ENCODE data around the gene FKBP2.

The FKBP2 gene

DNA sequence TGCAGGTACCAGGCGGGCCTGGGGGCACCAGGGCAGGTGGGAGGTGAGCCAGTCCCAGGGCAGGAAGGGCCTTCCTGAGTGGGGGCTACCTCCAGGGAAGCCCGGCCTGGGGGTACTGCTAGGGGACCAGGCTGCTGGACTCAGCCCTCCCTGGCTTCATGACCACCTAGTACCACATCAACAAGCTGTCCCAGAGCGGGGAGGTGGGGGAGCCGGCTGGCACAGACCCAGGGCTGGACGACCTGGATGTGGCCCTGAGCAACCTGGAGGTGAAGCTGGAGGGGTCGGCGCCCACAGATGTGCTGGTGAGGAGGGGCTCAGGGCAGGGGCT is 21.6 kb upstream of the FKBP2 start:
- no peak for DNase-seq (ENCODE audit: low read depth in 3 of 3, low spot score in 1 of 3)

DNA sequence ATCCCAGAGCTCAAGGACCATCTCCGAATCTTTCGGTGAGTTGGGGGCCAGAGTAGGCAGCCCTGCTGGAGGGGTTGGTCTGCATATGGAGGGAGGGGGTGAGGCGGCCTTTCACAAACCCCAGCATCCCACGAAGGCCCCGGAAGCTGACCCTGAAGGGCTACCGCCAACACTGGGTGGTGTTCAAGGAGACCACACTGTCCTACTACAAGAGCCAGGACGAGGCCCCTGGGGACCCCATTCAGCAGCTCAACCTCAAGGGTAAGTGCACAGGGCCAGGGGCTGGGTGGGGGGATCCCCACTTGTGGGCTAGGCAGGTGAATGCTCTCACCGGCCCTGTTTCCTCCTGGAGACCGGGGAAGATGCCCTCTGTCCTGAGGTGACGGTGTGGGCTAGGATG is 21.1 kb upstream of the FKBP2 start:
- DNase-seq (ENCODE audit: low read depth in 3 of 3, low spot score in 1 of 3) = no peak

DNA sequence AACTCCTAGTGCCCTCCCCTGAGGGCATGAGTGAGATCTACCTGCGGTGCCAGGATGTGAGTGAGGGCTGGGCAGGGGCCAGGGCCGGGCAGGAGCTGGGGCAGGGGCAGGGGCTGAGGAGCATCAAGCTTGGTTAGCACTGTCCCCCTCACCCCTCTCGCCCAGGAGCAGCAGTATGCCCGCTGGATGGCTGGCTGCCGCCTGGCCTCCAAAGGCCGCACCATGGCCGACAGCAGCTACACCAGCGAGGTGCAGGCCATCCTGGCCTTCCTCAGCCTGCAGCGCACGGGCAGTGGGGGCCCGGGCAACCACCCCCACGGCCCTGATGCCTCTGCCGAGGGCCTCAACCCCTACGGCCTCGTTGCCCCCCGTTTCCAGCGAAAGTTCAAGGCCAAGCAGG is 20.6 kb upstream of the FKBP2 start:
- no peak for DNase-seq (ENCODE audit: low read depth in 3 of 3, low spot score in 1 of 3)

DNA sequence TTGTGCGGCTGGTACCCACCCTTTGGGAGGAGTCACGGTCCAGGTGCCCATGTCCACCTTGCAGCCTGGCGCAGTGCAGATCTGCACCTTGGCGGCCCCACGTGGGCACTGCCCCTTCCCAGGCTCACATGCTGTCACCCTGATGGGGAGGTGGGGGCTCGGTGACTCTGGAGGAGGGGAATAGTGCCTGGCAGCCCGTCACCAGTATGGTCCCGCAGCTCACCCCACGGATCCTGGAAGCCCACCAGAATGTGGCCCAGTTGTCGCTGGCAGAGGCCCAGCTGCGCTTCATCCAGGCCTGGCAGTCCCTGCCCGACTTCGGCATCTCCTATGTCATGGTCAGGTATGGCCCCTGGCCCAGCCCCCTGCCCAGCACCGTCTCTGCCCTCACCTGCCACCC is 20.1 kb upstream of the FKBP2 start:
- DNase-seq (ENCODE audit: low read depth in 3 of 3, low spot score in 1 of 3) = no peak

DNA sequence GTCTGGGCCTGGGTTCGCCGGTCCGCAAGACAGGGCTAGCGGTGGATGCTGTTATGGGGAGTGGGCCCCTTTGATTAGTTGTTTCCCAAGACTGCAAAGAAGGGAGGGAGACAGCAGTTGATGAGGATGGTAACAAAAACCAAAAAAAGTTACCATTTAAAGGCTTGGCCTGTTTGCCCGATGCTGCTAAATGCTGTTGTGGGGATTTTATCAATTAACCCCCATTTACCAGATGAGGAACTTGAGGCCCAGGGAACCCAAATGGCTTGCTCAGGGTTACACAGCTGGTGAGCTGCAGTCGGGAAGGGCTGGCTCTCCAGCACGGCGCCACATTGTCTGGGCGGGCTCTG is 18.3 kb upstream of the FKBP2 start:
- DNase-seq (ENCODE audit: low read depth in 3 of 3, low spot score in 1 of 3) = no peak

DNA sequence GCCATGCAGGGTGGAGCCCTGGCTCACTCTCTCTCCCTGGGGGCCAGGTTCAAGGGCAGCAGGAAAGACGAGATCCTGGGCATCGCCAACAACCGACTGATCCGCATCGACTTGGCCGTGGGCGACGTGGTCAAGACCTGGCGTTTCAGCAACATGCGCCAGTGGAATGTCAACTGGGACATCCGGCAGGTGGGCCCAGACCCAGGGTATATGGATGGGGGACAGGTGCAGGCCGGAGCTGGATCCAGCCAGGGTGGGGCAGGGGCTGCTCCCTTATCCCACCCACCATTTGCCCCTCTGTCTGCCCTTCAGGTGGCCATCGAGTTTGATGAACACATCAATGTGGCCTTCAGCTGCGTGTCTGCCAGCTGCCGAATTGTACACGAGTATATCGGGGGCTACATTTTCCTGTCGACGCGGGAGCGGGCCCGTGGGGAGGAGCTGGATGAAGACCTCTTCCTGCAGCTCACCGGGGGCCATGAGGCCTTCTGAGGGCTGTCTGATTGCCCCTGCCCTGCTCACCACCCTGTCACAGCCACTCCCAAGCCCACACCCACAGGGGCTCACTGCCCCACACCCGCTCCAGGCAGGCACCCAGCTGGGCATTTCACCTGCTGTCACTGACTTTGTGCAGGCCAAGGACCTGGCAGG is 17.8 kb upstream of the FKBP2 start:
- no peak for DNase-seq (ENCODE audit: low read depth in 3 of 3, low spot score in 1 of 3)

DNA sequence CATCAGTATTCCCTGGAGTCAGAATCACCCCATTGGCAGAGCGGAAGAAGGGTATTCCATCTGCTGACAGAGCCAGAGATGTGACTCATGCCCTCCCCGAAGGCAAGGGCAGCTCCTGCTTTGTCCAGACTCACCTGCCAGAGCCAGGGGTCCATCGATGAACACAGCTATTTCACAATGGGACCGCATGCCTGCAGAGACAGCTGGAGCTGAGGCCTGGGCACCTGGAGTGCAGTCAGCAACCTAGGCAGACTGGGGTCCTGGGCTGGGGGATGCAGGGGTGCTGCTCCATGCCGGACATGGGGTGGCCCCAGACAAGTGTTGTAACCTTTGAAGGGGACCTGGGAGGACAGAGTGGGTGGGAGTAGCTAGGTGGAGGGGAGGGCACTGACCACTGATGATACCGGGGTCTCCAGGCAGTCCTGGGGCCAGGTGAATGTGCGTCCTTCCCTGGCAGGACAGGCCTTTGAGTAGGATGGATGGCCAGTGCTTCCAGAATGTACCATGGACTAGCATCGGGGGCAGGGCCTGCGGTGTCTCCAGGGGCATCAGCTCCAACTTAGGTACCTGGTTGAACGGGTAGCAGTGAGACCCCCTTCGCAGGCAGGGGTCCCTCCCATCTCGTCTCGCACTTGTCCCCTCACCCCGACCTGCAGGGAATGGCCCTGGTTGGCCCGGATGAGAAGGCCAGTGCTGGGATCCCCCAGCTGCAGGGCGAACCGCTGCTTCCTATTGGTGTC is 16.6 kb upstream of the FKBP2 start:
- DNase-seq (ENCODE audit: low read depth in 3 of 3, low spot score in 1 of 3) = no peak

DNA sequence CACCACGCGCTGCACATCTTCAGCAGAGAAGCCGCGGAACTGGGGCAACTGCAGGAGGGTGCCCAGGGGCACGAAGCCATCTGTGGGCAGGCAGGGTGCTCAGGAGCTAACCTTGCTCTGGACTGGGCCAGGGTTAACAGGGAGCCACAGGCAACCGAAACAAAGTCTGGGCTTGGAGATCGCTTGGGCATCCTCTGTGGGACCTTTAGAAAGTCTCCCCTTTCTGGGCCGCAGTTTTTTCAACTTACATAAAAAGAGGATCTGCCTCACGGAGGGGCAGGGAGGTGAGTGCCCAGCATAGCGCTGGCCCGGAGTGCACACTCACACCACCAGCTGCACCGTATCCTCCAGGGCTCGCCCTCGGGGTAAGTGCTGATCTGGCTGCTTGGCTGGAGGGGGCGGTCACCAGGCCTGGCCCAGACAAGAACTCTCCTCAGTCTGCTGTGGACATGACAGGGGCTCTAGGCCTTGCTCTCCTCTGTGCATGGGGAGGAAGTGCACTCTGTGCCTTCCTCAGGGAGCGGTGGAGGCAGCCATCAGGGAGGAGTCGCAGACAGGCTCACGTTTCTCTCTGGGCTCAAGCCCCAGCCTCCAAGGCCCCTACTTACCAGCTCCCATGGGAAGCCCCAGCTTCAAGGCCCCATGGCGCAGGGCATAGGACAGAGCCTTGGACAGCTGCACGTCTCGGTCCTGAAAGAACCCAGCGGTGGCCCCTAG is 15.8 kb upstream of the FKBP2 start:
- DNase-seq (ENCODE audit: low read depth in 3 of 3, low spot score in 1 of 3) = no peak

DNA sequence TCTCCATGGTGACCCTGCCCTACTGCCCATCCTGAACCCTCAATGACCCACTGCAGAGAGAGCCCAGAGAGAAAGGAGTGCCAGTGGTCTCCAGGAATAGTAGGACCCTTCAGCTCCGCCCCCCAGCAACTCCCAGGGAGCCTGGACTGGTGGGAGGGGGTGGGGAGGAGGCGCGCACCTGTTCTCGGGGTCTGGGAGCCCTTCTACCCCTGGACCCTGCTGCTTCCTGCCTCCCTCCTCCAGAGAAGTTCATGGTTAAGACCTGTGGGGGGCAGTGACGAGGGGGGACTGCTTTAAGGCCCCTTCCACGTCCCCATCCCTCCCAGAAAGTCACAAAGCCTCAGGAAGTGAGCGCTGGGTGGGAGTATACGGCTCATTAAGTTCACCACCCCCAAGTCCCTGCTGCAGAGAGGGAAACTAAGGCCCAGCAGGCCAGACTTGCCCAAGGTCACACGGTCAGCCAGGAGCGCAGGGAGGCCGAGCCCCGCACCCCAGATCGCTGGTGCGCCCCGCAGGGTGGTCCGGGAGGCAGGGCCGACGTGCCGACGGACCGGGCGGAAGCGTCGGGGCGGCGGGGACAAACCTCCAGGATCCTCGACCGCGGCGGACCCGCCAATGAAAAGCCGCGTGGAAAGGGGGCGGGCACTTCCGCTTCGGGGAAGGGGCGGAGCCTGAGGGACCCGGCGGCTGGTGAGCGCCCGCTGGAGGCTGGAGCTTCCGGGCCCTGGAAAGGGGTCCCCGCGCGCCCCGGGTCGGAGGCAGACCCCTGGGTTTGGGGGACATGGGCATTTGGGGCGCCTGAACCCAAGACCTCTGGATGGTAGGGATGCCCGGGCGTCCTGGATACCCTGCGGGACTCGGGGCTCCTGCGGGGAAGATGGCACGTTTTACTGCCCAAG is 15.0 kb upstream of the FKBP2 start, which contains the start of the genes NUDT22 and TRPT1:
NUDT22 (plus strand) TSS at position 667 of the 899 bp plus-strand sequence. CDS start 379 bp downstream, outside the sequence.
TRPT1 (minus strand) TSS at position 579 of the 899 bp plus-strand sequence; CDS start at position 253, 326 bp downstream.
- DNase-seq (ENCODE audit: low read depth in 3 of 3, low spot score in 1 of 3) = peak; percentile 79 to 96 (median 82)

DNA sequence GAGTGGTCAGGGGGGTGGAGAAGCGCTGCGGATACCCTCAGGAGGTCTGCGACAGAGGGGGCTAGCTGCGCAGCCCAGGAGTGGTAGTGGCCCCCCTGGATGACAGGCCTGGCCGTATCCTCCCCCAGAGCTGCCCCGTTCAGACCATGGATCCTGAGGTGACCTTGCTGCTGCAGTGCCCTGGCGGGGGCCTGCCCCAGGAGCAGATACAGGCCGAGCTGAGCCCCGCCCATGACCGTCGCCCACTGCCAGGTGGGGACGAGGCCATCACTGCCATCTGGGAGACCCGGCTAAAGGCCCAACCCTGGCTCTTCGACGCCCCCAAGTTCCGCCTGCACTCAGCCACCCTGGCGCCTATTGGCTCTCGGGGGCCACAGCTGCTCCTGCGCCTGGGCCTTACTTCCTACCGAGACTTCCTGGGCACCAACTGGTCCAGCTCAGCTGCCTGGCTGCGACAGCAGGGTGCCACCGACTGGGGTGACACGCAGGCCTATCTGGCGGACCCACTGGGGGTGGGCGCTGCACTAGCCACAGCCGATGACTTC is 14.3 kb upstream of the FKBP2 start:
- DNase-seq (ENCODE audit: low read depth in 3 of 3, low spot score in 1 of 3) = no peak

DNA sequence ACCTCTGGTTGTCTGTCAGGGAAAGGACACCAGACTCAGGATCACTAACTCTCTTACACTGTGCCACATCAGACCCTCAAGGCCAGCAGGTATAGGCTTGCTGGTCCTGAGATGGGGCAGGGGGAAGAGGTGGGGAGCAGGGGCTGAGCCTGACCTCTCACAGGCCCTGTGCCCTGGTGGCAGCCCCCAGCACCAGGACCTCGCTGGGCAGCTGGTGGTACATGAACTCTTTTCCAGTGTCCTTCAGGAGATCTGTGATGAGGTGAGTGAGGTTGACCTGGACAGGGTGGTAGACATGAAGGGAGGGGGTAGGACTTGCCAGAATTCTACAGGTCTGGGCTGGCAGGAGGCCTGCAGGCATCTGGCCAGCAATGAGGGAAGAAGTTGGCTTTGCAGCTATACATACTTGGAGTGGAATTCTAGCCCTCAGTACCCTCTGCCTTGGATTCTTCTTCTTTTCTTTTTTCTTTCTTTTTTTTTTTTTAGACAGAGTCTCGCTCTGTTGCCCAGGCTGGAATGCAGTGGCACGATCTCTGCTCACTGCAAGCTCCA is 13.4 kb upstream of the FKBP2 start:
- no peak for DNase-seq (ENCODE audit: low read depth in 3 of 3, low spot score in 1 of 3)

DNA sequence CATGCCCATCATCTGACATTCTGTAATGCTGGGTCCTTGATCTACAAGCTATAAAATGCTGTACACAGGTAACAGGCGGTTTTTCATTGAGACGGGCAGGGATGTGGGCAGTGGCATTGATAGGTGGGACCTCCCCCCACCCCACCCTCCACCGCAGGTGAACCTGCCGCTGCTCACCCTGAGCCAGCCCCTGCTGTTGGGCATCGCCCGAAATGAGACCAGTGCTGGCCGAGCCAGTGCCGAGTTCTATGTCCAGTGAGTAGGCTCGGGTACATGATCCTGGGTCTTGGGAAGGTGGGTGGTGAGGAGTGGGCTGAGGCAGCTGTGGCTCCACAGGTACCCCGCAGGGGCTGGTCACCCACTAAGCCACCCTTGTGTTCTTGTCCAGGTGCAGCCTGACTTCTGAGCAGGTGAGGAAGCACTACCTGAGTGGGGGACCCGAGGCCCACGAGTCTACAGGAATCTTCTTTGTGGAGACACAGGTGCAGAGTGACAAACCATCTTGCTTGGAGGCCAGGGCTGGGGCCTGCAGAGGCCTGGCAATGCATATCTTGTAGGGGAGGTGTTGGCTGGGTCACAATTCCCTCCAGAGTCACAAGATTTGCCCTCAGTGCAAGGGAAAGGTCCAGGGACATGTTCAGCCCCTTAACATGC is 11.7 kb upstream of the FKBP2 start:
- DNase-seq (ENCODE audit: low read depth in 3 of 3, low spot score in 1 of 3) = no peak

DNA sequence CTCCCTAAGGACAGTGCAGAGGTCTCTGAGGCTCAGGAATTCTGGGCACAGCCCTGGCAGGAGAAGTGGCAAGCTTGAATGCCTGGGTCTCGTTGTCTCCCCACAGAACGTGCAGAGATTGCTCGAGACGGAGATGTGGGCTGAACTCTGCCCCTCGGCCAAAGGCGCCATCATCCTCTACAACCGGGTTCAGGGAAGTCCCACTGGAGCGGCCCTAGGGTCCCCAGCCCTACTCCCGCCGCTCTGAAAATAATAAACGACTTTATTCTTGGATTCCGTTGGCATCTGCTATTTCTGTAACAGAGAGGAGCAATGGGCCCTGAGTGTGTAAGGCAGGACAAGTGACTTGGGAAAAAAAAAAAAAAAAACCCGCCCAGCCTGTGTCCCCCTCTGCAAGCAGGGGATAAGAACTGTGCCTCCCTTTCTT is 11.1 kb upstream of the FKBP2 start:
- DNase-seq (ENCODE audit: low read depth in 3 of 3, low spot score in 1 of 3) = no peak

DNA sequence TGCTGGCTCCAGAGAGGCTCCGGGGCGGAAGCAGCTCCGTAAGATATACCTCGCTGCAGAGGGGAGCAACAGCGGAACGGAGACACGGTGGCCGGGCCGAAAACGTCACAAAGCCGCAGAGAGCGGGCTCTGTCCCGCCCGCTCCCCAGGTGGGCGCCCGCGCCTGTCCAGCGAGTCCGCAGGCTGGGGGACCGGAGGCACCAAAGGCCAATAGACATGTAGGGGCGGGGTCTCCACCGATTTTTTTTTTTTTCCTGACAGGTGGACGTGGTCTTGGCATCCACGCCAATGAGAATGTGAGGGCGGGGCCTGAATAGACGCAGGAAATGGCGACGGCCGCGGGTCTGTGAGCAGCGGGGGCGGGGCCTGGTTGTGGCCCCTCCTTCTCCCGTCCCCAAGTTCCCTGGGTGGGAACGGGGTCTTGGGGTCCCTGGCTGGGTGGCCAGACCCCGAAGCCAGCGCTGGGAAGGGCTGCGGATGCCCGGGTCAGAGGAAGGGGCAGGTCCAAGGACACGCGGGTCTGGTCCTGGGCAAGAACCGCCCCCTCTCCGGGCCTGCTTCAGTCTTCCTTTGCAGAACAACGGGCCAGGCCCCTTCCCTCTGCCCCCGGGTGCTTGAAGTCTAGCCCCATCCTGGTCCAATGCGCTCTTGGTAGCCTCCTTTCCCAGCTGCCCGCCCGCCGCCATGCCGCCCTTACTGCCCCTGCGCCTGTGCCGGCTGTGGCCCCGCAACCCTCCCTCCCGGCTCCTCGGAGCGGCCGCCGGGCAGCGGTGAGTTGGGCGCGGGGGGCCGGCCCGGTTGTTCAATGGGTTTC is 10.5 kb upstream of the FKBP2 start, which contains the start of gene DNAJC4:
DNAJC4 (plus strand) TSS at position 378 of the 814 bp plus-strand sequence; CDS start at position 685, 307 bp downstream.
- DNase-seq (ENCODE audit: low read depth in 3 of 3, low spot score in 1 of 3) = peak in 2 of 3 donors; percentile 69 to 77

DNA sequence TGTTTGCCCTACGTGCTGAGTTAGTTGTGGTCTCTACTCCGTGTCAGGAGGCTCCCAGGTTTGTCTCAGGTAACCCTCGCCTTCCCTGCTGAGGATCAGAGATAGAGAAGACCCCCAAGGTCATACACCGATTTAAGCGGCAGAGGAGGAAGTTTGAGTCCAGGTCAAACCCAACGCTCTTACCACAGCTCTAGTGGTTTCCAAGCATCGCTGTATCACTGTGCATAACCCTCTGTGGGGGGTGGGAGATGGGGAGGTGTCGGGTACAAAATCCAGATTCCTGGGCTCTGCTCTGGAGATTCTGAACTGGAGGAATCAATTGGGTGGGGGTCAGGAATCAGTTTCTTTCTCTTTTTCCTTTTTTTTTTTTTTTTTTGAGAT is 9.9 kb upstream of the FKBP2 start:
- DNase-seq (ENCODE audit: low read depth in 3 of 3, low spot score in 1 of 3) = no peak

DNA sequence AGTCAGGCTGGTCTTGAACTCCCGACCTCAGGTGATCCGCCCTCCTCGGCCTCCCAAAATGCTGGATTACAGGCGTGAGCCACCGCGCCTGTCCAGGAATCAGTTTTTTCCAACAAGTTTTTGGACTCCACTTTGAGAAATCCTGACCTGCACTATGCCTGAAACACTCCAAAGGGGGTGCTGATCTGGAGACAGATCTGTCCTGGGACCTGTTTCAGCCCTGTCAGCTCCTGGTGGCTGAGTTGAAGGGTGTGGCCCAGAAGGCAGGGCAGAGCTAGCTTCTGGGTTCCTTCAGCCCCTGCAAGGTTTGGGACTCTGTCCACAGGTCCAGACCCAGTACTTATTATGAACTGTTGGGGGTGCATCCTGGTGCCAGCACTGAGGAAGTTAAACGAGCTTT is 9.3 kb upstream of the FKBP2 start:
- no peak for DNase-seq (ENCODE audit: low read depth in 3 of 3, low spot score in 1 of 3)

DNA sequence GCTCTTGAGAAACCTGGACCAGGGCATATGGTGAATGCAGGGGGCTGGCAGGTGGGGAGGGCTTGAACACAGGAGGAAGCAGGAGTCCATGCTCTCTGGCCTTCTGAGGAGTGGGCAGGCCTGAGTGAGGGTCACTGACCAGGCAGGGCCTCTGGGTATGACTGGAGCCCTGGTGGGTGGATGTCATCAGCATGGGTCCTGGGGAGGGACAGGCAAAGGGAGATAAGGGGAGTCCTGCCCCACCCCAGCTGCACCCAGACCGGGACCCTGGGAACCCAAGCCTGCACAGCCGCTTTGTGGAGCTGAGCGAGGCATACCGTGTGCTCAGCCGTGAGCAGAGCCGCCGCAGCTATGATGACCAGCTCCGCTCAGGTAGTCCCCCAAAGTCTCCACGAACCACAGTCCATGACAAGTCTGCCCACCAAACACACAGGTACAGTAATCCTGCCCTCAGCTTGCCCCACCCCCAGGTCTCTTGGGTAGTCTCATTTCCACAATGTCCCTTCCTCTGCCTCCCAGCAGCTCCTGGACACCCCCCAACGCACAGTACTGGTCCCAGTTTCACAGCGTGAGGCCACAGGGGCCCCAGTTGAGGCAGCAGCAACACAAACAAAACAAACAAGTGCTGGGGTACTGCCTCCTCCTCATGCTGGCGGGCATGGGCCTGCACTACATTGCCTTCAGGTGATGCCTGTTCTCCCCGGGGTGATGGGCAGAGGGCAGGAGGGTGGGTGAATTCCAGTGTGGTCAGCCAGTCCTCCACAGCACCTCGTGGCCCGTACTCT is 8.5 kb upstream of the FKBP2 start:
- DNase-seq (ENCODE audit: low read depth in 3 of 3, low spot score in 1 of 3) = no peak

DNA sequence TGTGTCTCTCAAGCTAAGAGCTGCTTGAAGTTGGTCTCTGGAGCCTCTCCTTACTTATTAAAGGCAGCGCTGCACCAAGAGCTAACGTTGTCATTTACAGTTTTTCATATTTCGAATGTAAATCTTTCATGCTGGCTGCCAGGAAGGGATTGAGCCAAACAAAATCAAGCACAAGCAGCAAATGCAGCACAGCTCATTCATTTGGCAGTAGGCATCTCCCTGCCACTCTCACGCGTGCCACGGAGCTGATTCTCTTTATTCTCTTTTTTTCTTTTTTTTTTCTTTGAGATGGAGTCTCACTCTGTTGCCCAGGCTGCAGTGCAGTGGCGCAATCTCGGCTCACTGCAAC is 8.0 kb upstream of the FKBP2 start:
- DNase-seq (ENCODE audit: low read depth in 3 of 3, low spot score in 1 of 3) = no peak

All from stimulated activated CD4-positive, alpha-beta T cell treated with anti-CD3 and anti-CD28 coated beads, TNF-alpha, amount 100 ng/mL, for 1 hour (primary cell).